Liver (tissue), 9 donors: ENCODE results near the gene FASTK. TPM values are rescaled to one million over a fixed set of nuclear protein-coding genes. Genes with fewer than 3 reads are reported as not detected.
"Not testable (repeated sequence)": the region's sequence is repeated elsewhere in the genome, so short reads cannot be mapped to it uniquely, and the experiment has no call there.

Experiments used
- DNase-seq: peaks from one replicate; pipeline ENCODE4 v3.0.0-alpha.2; 2017; ENCODE audit warnings: low spot score
- H3K27ac ChIP-seq, 2 donors: one replicate each; pipeline ENCODE4 v1.7.0; 2013; ENCODE audit warnings: inconsistent platforms in 2 of 2, low read length in 2 of 2, control low read depth in 1 of 2, low read depth in 1 of 2, mild to moderate bottlenecking in 1 of 2
- H3K27me3 ChIP-seq, 4 donors: one replicate each; pipeline versions ENCODE4 v1.6.1 to v1.7.0; 2013; ENCODE audit warnings: low read length in 3 of 4, inconsistent platforms in 1 of 4, mild to moderate bottlenecking in 1 of 4, moderate library complexity in 1 of 4; ENCODE audit not compliant: control insufficient read depth in 4 of 4, insufficient read depth in 4 of 4
- H3K36me3 ChIP-seq, 4 donors: one replicate each; pipeline versions ENCODE4 v1.6.1 to v1.7.0; 2013; ENCODE audit warnings: low read length in 3 of 4, mild to moderate bottlenecking in 3 of 4, low read depth in 1 of 4, moderate library complexity in 1 of 4; ENCODE audit not compliant: control insufficient read depth in 4 of 4, insufficient read depth in 3 of 4
- H3K4me1 ChIP-seq, 4 donors: one replicate each; pipeline versions ENCODE4 v1.6.1 to v1.7.0; 2013; ENCODE audit warnings: low read length in 3 of 4, mild to moderate bottlenecking in 3 of 4, moderate library complexity in 1 of 4; ENCODE audit not compliant: control insufficient read depth in 4 of 4, insufficient read depth in 4 of 4
- H3K4me3 ChIP-seq, 3 donors: one replicate each; pipeline versions ENCODE4 v1.6.1 to v1.7.0; 2013; ENCODE audit warnings: low read length in 3 of 3, control low read depth in 1 of 3, low read depth in 1 of 3, mild to moderate bottlenecking in 1 of 3
- H3K9ac ChIP-seq, 2 donors: one replicate each; pipeline ENCODE4 v1.7.0; 2013; ENCODE audit warnings: low read length in 2 of 2, mild to moderate bottlenecking in 2 of 2, moderate library complexity in 2 of 2, control low read depth in 1 of 2, low read depth in 1 of 2
- H3K9me3 ChIP-seq, 4 donors: one replicate each; pipeline versions ENCODE4 v1.6.1 to v1.7.0; 2013; ENCODE audit warnings: low read length in 3 of 4; ENCODE audit not compliant: control insufficient read depth in 4 of 4
- EGR1 ChIP-seq, 2 donors: IDR thresholded peaks; 2 replicates each; pipeline ENCODE4 v1.6.1; 2016 to 2018; ENCODE audit warnings: antibody characterized with exemption in 2 of 2, low read depth in 2 of 2
- JUND ChIP-seq, 2 donors: IDR thresholded peaks; 2 replicates each; pipeline ENCODE4 v1.6.1; 2016; ENCODE audit warnings: antibody characterized with exemption in 2 of 2
- RAD21 ChIP-seq, 2 donors: IDR thresholded peaks; 2 replicates each; pipeline ENCODE4 v1.6.1; 2016; ENCODE audit warnings: antibody characterized with exemption in 2 of 2, mild to moderate bottlenecking in 2 of 2
- WGBS: extraction: QIAGEN DNeasy Blood & Tissue Kit; methylation state at CpG from one replicate; pipeline ENCODE4 v1.1.7; 2013; 5-methylcytosine and 5-hydroxymethylcytosine counted together
- polyA plus RNA-seq, 2 donors: library from polyadenylated mRNA; stranded (reverse) in 1 of 2; unstranded in 1 of 2; fragments of 200-250 nt in 1 of 2; fragments of >200 nt in 1 of 2; fragmentation: Nextera tagmentation in 1 of 2; extraction: Ambion mirVana in 1 of 2; gene quantifications; one replicate each; pipeline versions ENCODE4 v1.2.1 to v1.2.3, GENCODE V29; 2013 to 2015
- total RNA-seq, 2 donors: library from RNA; depleted of rRNA; stranded (reverse); fragments of >200 nt; gene quantifications; one replicate each; pipeline ENCODE4 v1.2.3, GENCODE V29; 2014
- donor health status: healthy.
- donor health status: healthy.
- donor health status: healthy.
- donor health status: healthy.
- donor health status: healthy.

The FASTK gene
- total and polyA plus RNA-seq, 4 donors: 31.1 to 62.8 (median 43.7) TPM

- TF ChIP-seq RAD21 (IDR thresholded peaks at IDR 0.05) (peak; percentile 72 to 80), JUND (IDR thresholded peaks at IDR 0.05) (no peak), EGR1 (IDR thresholded peaks at IDR 0.05; ENCODE audit: low read depth in 2 of 2) (no peak)
Observed at GRCh38 chr7:151028131-151028947, 52.3 kb downstream of the FASTK start, which contains the start of gene ABCB8 (continued).

- not testable (repeated sequence) for H3K27me3 ChIP-seq, H3K9me3 ChIP-seq, DNase-seq, H3K36me3 ChIP-seq
- Histone ChIP-seq H3K4me3 (peak overlapping the region; percentile 36 to 84 (median 78)), H3K4me1 (peaks cover 5 to 10% (median 8%) of the 10 kb centered on the region in 4 donors), H3K27ac (peak overlapping the region in 1 of 2 donors; percentile 7), H3K9ac (peak overlapping the region in 1 of 2 donors; percentile 12)
- WGBS: 8% methylated on average over 16 of the region's 16 CpGs
Observed at GRCh38 chr7:151027728-151028130, 52.9 kb downstream of the FASTK start.

DNA sequence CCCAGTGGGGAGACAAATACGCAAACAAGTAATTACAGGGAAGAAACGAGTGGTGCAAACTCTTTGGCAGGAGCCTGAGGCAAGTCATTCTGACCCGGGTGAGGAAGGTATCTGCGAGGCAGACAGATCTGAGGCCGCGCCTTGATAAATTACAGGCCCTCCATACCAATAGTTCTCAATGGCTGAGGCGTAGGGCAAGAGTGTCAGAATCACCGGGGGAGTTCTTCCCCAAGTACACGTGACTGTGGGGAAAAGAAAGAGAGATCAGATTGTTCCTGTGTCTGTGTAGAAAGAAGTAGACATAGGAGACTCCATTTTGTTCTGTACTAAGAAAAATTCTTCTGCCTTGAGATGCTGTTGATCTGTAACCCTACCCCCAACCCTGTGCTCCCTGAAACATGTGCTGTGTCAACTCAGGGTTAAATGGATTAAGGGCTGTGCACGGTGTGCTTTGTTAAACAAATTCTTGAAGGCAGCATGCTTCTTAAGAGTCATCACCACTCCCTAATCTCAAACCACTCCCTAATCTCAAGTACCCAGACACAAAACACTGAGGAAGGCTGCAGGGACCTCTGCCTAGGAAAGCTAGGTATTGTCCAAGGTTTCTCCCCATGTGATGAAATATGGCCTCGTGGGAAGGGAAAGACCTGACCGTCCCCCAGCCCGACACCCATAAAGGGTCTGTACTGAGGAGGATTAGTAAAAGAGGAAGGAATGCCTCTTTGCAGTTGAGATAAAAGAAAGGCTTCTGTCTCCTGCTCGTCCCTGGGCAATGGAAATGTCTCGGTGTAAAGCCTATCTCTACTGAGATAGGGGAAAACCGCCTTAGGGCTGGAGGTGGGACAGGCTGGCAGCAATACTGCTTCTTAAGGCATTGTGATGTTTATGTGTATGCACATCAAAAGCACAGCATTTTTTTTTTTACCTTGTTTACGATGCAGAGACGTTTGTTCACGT, 53.6 kb downstream of the FASTK start:
- H3K4me1 ChIP-seq: peaks cover 5 to 10% (median 8%) of the 10 kb centered on the region in 4 donors
- not testable (repeated sequence) for H3K9ac ChIP-seq, H3K9me3 ChIP-seq, H3K27me3 ChIP-seq, H3K4me3 ChIP-seq, H3K27ac ChIP-seq, H3K36me3 ChIP-seq, DNase-seq
- WGBS: 48% methylated on average over 19 of the region's 19 CpGs

Other genes with a start within 250 kb of the FASTK start
- gene AOC1, start 228.3 kb downstream of the FASTK start, total RNA-seq: under 1 TPM in 1 of 2 donors, not detected in 1; 0.08 TPM
- under 1 TPM in 1 of 2 donors, not detected in 1; 0.01 TPM for gene AOC1, start 228.3 kb downstream of the FASTK start, polyA plus RNA-seq
- gene KCNH2, start 102.5 kb downstream of the FASTK start, total RNA-seq: 10 to 100 TPM in 1 of 2 donors, under 1 TPM in 1; 0.33 to 74.6 TPM
- under 1 TPM in 1 of 2 donors, not detected in 1; 0.18 TPM for gene KCNH2, start 102.5 kb downstream of the FASTK start, polyA plus RNA-seq
- gene NOS3, start 89.8 kb downstream of the FASTK start, total RNA-seq: 1 to 10 TPM; 5.4 to 6.1 TPM
- gene NOS3, start 89.8 kb downstream of the FASTK start, polyA plus RNA-seq: 1 to 10 TPM; 1.6 to 4.9 TPM
- gene ATG9B, start 56.3 kb downstream of the FASTK start, total RNA-seq: not detected
- gene ATG9B, start 56.3 kb downstream of the FASTK start, polyA plus RNA-seq: under 1 TPM in 1 of 2 donors, not detected in 1; 0.61 TPM
- gene ABCB8, start 52.4 kb downstream of the FASTK start, total RNA-seq: 10 to 100 TPM; 12.4 to 28.3 TPM
- 10 to 100 TPM; 16.7 to 30.2 TPM for gene ABCB8, start 52.4 kb downstream of the FASTK start, polyA plus RNA-seq
- gene ASIC3, start 32.3 kb downstream of the FASTK start, total RNA-seq: 1 to 10 TPM in 1 of 2 donors, under 1 TPM in 1; 0.05 to 1.0 TPM
- gene ASIC3, start 32.3 kb downstream of the FASTK start, polyA plus RNA-seq: under 1 TPM; 0.22 to 0.55 TPM
- 1 to 10 TPM; 4.0 to 8.8 TPM for gene CDK5, start 22.9 kb downstream of the FASTK start, total RNA-seq
- gene CDK5, start 22.9 kb downstream of the FASTK start, polyA plus RNA-seq: 1 to 10 TPM; 6.0 to 9.0 TPM
- 10 to 100 TPM; 27.5 to 73.2 TPM for gene SLC4A2, start 21.2 kb downstream of the FASTK start, total RNA-seq
- 10 to 100 TPM; 72.0 to 98.8 TPM for gene SLC4A2, start 21.2 kb downstream of the FASTK start, polyA plus RNA-seq
- 10 to 100 TPM; 15.1 to 28.9 TPM for gene TMUB1, start 2.7 kb upstream of the FASTK start, total RNA-seq
- gene TMUB1, start 2.7 kb upstream of the FASTK start, polyA plus RNA-seq: 10 to 100 TPM; 32.0 to 51.7 TPM
- gene AGAP3, start 5.7 kb upstream of the FASTK start, total RNA-seq: 10 to 100 TPM in 1 of 2 donors, 1 to 10 TPM in 1; 3.9 to 27.0 TPM
- gene AGAP3, start 5.7 kb upstream of the FASTK start, polyA plus RNA-seq: 10 to 100 TPM; 10.1 to 25.2 TPM
- gene GBX1, start 86.9 kb upstream of the FASTK start, total RNA-seq: not detected
- gene GBX1, start 86.9 kb upstream of the FASTK start, polyA plus RNA-seq: not detected
- not detected for gene ASB10, start 106.4 kb upstream of the FASTK start, total RNA-seq
- not detected for gene ASB10, start 106.4 kb upstream of the FASTK start, polyA plus RNA-seq
- not detected for gene H2BK1, start 129.7 kb upstream of the FASTK start, total RNA-seq
- gene H2BK1, start 129.7 kb upstream of the FASTK start, polyA plus RNA-seq: not detected
- gene ABCF2, start 146.4 kb upstream of the FASTK start, total RNA-seq: 10 to 100 TPM; 11.2 to 15.6 TPM
- gene ABCF2, start 146.4 kb upstream of the FASTK start, polyA plus RNA-seq: 1 to 10 TPM; 6.3 to 9.9 TPM
- 10 to 100 TPM; 16.7 to 19.7 TPM for gene CHPF2, start 151.7 kb upstream of the FASTK start, total RNA-seq
- gene CHPF2, start 151.7 kb upstream of the FASTK start, polyA plus RNA-seq: 10 to 100 TPM in 1 of 2 donors, 1 to 10 TPM in 1; 4.1 to 19.5 TPM
- 1 to 10 TPM; 2.1 to 5.6 TPM for gene SMARCD3, start 167.9 kb upstream of the FASTK start, total RNA-seq
- gene SMARCD3, start 167.9 kb upstream of the FASTK start, polyA plus RNA-seq: 1 to 10 TPM; 1.8 to 2.2 TPM